Spleen (tissue), 7 donors: ENCODE results near the gene PRRT4.

Experiments used
- POLR2A ChIP-seq, 3 donors: fragments of 450-650 bp; IDR thresholded peaks; one replicate each; pipeline ENCODE4 v1.5.1; 2017; ENCODE audit warnings: antibody characterized with exemption in 3 of 3, mild to moderate bottlenecking in 1 of 3
- POLR2AphosphoS5 ChIP-seq, 3 donors: sonication (generic); formaldehyde crosslinking; IDR thresholded peaks; one replicate each; pipeline ENCODE4 v1.5.1; 2017; ENCODE audit warnings: antibody characterized with exemption in 3 of 3
- TF ChIP-seq, protein P1 (sequence below), 11 experiments: fragments of 200-600 bp in 7 of 11; fragments of 450-650 bp in 4 of 11; sonication (generic) in 4 of 11; IDR thresholded peaks in 8 of 11; conservative IDR thresholded peaks in 3 of 11; 1 replicate in 7 of 11; 2 replicates in 4 of 11; pipeline versions ENCODE4 v1.4.0 to v1.8.0; 2016 to 2021; ENCODE audit warnings: antibody characterized with exemption in 11 of 11, inconsistent platforms in 4 of 11, mild to moderate bottlenecking in 1 of 11
- donor health status: DM: no; HTN: no; CAD: no; lungs with moderate emphysema.
- donor health status: DM: no; HTN: no; CAD: no.
- donor health status: DM: no; HTN: no; CAD: no.

- TF ChIP-seq, protein P1, sequence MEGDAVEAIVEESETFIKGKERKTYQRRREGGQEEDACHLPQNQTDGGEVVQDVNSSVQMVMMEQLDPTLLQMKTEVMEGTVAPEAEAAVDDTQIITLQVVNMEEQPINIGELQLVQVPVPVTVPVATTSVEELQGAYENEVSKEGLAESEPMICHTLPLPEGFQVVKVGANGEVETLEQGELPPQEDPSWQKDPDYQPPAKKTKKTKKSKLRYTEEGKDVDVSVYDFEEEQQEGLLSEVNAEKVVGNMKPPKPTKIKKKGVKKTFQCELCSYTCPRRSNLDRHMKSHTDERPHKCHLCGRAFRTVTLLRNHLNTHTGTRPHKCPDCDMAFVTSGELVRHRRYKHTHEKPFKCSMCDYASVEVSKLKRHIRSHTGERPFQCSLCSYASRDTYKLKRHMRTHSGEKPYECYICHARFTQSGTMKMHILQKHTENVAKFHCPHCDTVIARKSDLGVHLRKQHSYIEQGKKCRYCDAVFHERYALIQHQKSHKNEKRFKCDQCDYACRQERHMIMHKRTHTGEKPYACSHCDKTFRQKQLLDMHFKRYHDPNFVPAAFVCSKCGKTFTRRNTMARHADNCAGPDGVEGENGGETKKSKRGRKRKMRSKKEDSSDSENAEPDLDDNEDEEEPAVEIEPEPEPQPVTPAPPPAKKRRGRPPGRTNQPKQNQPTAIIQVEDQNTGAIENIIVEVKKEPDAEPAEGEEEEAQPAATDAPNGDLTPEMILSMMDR (IDR thresholded peaks at IDR 0.05 in 8 of 11, conservative IDR thresholded peaks at IDR 0.05 in 3 of 11) = no peak
- TF ChIP-seq POLR2A (IDR thresholded peaks at IDR 0.05) (no peak), POLR2AphosphoS5 (IDR thresholded peaks at IDR 0.05) (no peak)
Observed at GRCh38 chr7:128358233-128358632, 3.3 kb downstream of the PRRT4 start.
